NT2/D1 (cell line): Measurements from ENCODE around the gene SELENOM.

ENCODE experiments used
- YY1 ChIP-seq: IDR thresholded peaks from 2 replicates; pipeline ENCODE4 v1.6.1; 2011; ENCODE audit not compliant: insufficient read length, insufficient read depth
- ZNF274 ChIP-seq: IDR thresholded peaks from 2 replicates; pipeline ENCODE4 v1.6.1; 2011; ENCODE audit warnings: mild to moderate bottlenecking, low read depth, low read length

DNA sequence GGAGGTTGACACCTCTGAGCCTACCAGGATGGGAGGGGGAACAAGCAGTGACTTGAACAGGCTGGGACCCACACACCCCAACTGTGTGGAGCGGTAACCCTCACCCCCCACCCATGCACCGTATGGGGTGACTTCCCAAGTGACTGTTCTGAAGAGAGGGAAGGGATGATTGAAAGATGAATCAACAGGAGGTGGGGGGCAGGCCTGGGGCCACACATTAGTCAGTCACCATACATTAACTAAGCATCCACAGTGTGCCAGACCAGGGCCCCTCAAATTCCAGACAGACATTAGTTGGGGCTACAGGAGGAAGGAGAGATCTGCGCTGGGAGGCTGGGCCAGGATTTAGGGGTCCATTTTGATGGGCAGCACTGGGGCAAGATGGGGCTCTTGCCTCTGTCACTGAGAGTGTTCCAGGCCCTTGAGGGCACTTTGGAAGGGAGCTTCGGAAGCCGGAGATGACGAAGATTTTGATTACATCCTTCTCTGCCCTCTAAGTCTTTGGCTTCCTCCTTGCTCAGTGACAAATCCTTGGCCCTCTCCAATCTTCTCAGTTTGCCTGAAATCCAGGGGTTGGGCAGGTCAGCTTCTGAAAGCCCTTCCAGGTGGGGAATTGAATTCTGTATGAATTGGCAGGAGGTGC is 25.3 kb downstream of the SELENOM start:
- TF ChIP-seq ZNF274 (no peak), YY1 (no peak)
